ENCODE data around the gene CTXN1.

DNA sequence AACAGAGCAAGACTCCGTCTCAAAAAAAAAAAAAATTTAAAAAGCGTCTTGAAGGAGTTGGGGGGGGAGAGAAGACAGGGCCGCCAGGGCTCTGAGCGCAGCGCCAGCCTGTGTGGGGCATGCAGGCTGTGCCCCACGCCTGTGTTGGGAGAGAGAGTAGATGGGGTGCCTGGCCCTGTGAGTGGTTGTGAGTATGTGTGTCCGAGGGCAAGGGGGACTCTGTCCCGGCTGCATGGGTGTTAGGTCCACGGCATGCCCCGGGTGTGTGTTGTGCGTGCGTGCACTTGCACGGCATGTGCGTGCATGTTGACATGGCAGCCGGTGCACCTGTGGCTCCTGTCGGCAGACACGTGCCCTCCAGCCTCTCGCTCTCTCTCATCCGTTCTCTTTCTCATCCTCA lies 18.8 kb downstream of the CTXN1 start:
- TF ChIP-seq, protein P1, sequence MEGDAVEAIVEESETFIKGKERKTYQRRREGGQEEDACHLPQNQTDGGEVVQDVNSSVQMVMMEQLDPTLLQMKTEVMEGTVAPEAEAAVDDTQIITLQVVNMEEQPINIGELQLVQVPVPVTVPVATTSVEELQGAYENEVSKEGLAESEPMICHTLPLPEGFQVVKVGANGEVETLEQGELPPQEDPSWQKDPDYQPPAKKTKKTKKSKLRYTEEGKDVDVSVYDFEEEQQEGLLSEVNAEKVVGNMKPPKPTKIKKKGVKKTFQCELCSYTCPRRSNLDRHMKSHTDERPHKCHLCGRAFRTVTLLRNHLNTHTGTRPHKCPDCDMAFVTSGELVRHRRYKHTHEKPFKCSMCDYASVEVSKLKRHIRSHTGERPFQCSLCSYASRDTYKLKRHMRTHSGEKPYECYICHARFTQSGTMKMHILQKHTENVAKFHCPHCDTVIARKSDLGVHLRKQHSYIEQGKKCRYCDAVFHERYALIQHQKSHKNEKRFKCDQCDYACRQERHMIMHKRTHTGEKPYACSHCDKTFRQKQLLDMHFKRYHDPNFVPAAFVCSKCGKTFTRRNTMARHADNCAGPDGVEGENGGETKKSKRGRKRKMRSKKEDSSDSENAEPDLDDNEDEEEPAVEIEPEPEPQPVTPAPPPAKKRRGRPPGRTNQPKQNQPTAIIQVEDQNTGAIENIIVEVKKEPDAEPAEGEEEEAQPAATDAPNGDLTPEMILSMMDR (IDR thresholded peaks at IDR 0.05), result no peak
- no peak for TF ChIP-seq POLR2A (IDR thresholded peaks at IDR 0.05)
